Measurements from ENCODE around the gene UNKL.
A peak's percentile ranks its signal among the peaks of the same experiment; 100 is the strongest.

Gene UNKL

GRCh38 chr16:1413684-1414531 lies 596 bp downstream of the UNKL start:
- in situ Hi-C loops (cut with MboI; ENCODE audit: low sequenced_read_pairs) = no loop called here
- H3K4me1 ChIP-seq = peaks cover 10% of the 10 kb centered on the region
- H3K36me3 ChIP-seq (replicated peaks) = peaks cover 6% of the 10 kb centered on the region
- H3K9me3 ChIP-seq = no peaks in the 10 kb centered on the region
- H3K27me3 ChIP-seq (ENCODE audit: low read depth) = no peaks in the 10 kb centered on the region
- DNase-seq (ENCODE audit: low spot score in 2 of 2) = peak in 1 of 2 experiments; percentile 71
- peak overlapping the region; percentile 62 for H3K4me3 ChIP-seq

DNA sequence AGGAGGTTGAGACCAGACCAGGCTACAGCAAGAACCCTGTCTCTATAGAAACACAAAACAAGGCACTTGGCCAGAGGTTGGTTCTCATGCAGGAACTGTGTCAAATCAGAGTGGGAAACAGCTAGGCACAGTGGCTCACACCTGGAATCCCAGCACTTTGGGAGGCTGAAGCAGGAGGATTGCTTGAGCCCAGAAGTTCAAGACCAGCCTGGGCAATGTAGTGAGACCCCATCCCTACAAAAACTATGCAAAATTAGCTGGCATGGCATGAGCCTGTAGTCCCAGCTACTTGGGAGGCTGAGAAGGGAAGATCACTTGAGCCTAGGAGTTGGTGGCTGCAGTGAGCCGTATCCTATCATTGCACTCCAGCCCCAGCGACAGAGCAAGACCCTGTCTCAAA lies 1.7 kb downstream of the UNKL start:
- no peak for DNase-seq (ENCODE audit: low spot score in 2 of 2)
- H3K4me1 ChIP-seq = peaks cover 8% of the 10 kb centered on the region
- no peak overlapping the region for H3K4me3 ChIP-seq
- no peaks in the 10 kb centered on the region for H3K27me3 ChIP-seq (ENCODE audit: low read depth)
- in situ Hi-C loops (cut with MboI; ENCODE audit: low sequenced_read_pairs) = no loop called here
- H3K9me3 ChIP-seq = no peaks in the 10 kb centered on the region
- no peaks in the 10 kb centered on the region; the same call in 1 of the 2 replicates for H3K36me3 ChIP-seq (replicated peaks)

GRCh38 chr16:1408171-1408837 lies 6.2 kb downstream of the UNKL start:
- Histone ChIP-seq H3K4me1 (no peaks in the 10 kb centered on the region; the same call in 1 of the 2 replicates), H3K27me3 (ENCODE audit: low read depth) (no peaks in the 10 kb centered on the region), H3K4me3 (peak overlapping the region; percentile 44), H3K36me3 (replicated peaks) (no peaks in the 10 kb centered on the region), H3K9me3 (no peaks in the 10 kb centered on the region)
- in situ Hi-C loops (cut with MboI; ENCODE audit: low sequenced_read_pairs) = no loop called here
- peak; percentile 68 to 96 for DNase-seq (ENCODE audit: low spot score in 2 of 2)

GRCh38 chr16:1407753-1408152 lies 6.8 kb downstream of the UNKL start:
- no peaks in the 10 kb centered on the region; the same call in 1 of the 2 replicates for H3K36me3 ChIP-seq (replicated peaks)
- H3K9me3 ChIP-seq = no peaks in the 10 kb centered on the region
- H3K27me3 ChIP-seq (ENCODE audit: low read depth) = no peaks in the 10 kb centered on the region
- H3K4me1 ChIP-seq = no peaks in the 10 kb centered on the region; the same call in 1 of the 2 replicates
- no peak for DNase-seq (ENCODE audit: low spot score in 2 of 2)
- H3K4me3 ChIP-seq = peak overlapping the region; percentile 44
- in situ Hi-C loops (cut with MboI; ENCODE audit: low sequenced_read_pairs) = no loop called here

DNA sequence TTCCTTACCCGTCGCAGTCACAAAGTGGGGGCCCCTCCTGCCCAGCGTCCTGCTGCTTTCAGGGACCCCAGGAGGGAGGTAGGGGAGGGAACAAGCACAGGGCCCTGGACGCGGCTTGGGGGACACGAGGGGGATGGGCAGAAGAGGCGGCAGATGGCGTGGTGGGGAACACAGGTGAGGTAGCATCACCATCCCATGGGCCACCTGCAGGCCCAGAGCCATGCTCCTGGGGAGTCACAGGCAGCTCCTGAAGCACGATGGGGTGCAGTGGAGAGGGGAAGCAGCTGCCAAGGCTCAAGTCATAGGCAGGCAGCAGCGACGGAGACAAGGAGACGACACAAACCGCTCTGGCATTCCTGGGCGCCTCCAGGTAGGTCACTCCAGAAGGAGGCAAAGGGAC lies 10.8 kb downstream of the UNKL start:
- H3K4me3 ChIP-seq = no peak overlapping the region
- no peaks in the 10 kb centered on the region for H3K27me3 ChIP-seq (ENCODE audit: low read depth)
- in situ Hi-C loops (cut with MboI; ENCODE audit: low sequenced_read_pairs) = no loop called here
- H3K36me3 ChIP-seq (replicated peaks) = no peaks in the 10 kb centered on the region; the same call in 1 of the 2 replicates
- no peak for DNase-seq (ENCODE audit: low spot score in 2 of 2)
- H3K4me1 ChIP-seq = no peaks in the 10 kb centered on the region; the same call in 1 of the 2 replicates
- no peaks in the 10 kb centered on the region for H3K9me3 ChIP-seq

DNA sequence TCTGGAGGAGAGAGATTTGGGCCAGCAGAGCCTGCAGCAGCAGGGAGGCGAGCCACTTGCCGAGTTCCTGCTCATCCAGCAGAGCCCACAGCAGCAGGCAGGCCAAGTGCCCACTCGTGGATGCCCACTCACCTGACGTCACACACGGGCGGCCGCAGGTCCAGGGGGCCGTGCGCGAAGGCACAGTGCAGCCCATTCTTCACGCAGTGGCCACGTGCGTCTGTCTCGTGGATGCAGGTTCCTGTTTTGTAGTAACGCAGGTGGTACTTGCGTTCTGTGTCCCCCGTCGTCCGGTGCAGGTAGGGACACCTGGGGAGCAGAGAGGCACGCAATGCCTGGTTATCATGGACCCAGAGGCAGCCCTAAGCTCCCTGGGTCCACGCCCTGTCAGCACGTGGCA lies 11.5 kb downstream of the UNKL start:
- in situ Hi-C loops (cut with MboI; ENCODE audit: low sequenced_read_pairs) = no loop called here
- no peaks in the 10 kb centered on the region for H3K27me3 ChIP-seq (ENCODE audit: low read depth)
- DNase-seq (ENCODE audit: low spot score in 2 of 2) = no peak
- no peaks in the 10 kb centered on the region; the same call in 1 of the 2 replicates for H3K36me3 ChIP-seq (replicated peaks)
- H3K9me3 ChIP-seq = no peaks in the 10 kb centered on the region
- H3K4me3 ChIP-seq = no peak overlapping the region
- H3K4me1 ChIP-seq = no peaks in the 10 kb centered on the region; the same call in 1 of the 2 replicates

DNA sequence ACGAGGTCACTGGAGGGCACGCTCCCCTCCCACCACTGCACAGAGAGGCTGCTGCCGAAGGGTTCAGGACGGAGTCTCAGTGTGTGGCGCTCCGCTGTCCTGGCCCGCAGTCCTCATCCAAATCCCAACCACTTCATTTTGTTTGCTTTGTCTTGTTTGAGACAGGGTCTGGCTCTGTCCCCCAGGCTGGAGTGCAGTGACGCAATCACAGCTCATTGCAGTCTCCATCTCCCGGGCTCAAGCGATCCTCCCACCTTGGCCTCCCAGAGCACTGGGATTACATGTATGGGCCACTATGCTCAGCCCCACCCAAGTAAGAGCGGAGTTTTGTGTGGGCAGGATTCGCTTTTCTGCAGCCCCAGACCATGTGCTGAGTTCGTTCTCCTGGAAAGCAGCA lies 12.7 kb downstream of the UNKL start:
- H3K9me3 ChIP-seq = no peaks in the 10 kb centered on the region
- in situ Hi-C loops (cut with MboI; ENCODE audit: low sequenced_read_pairs) = no loop called here
- no peaks in the 10 kb centered on the region; the same call in 1 of the 2 replicates for H3K36me3 ChIP-seq (replicated peaks)
- DNase-seq (ENCODE audit: low spot score in 2 of 2) = no peak
- no peaks in the 10 kb centered on the region for H3K27me3 ChIP-seq (ENCODE audit: low read depth)
- H3K4me3 ChIP-seq = no peak overlapping the region
- H3K4me1 ChIP-seq = no peaks in the 10 kb centered on the region

DNA sequence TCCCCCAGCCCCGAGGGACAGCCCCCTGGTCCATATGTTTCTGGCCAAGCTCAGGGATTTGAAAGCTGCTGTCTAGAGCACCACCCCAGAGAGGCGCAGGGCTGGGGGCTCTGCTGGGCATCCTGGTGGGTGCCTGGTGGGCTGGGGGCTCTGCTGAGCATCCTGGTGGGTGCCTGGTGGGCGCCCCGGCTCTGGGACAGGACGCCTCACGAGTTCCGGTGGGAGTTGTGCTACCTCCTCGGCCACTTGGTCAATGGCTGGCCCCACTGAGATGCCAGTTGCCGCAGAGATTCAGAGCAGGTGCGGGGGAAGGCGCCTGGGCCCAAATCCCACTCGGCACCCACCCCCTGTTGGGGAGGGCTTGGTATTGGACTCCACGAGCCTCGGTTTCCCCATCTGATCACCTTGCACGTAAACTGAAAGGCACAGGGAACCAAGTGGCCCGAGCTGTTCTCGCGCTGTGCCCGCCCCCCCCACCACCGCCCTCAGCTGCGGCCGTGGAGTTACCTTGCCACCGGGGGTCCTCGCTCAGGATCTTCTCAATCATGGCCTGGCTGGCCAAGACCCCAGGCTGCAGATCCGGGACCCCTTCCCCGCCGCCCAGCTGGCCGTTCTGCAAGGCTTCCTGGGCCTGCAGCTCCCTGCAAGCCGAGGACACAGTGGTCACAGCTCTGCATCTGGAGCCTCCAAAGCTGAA lies 13.3 kb downstream of the UNKL start:
- Histone ChIP-seq H3K27me3 (ENCODE audit: low read depth) (no peaks in the 10 kb centered on the region), H3K4me3 (no peak overlapping the region), H3K9me3 (no peaks in the 10 kb centered on the region), H3K36me3 (replicated peaks) (no peaks in the 10 kb centered on the region; the same call in 1 of the 2 replicates), H3K4me1 (no peaks in the 10 kb centered on the region)
- in situ Hi-C loops (cut with MboI; ENCODE audit: low sequenced_read_pairs) = no loop called here
- DNase-seq (ENCODE audit: low spot score in 2 of 2) = no peak

DNA sequence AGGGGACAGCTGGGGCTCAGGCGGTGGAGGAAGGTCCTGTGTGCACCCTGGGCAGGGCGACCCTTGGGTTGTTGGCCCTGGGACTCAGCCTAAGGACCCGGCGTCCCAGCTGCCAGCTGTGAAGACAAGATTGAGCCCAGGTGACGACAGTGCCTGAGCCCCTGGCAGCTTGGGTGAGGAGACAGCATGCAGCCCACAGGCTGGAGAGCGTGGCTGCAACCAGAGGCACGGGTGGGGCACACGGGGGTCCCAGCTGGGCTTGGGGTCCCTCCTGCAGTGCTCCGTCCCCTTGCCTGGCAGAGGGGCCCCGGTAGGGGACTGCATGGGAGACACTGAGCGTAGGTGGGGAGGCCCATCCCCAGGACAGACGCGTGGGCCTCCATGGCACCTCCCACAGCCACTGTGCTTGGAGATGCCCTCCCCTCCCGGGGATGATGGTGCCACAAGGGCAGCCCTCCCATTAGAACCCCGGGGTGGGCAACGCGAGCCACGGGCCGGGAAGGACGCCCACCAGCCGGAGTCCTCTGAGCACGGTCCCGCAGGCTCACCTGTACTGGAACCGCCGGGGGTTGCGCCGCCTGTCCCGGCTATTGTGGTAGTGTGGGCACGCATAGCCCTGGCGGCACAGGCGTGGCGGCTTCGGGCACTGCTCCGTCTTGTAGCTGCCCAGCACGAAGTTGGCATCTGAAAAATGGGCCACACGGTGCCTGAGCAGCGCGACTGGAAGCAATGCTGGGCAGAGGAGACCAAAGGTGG lies 15.5 kb downstream of the UNKL start:
- Histone ChIP-seq H3K4me1 (no peaks in the 10 kb centered on the region), H3K36me3 (replicated peaks) (no peaks in the 10 kb centered on the region; the same call in 1 of the 2 replicates), H3K4me3 (no peak overlapping the region), H3K9me3 (no peaks in the 10 kb centered on the region), H3K27me3 (ENCODE audit: low read depth) (no peaks in the 10 kb centered on the region)
- in situ Hi-C loops (cut with MboI; ENCODE audit: low sequenced_read_pairs) = no loop called here
- DNase-seq (ENCODE audit: low spot score in 2 of 2) = no peak

DNA sequence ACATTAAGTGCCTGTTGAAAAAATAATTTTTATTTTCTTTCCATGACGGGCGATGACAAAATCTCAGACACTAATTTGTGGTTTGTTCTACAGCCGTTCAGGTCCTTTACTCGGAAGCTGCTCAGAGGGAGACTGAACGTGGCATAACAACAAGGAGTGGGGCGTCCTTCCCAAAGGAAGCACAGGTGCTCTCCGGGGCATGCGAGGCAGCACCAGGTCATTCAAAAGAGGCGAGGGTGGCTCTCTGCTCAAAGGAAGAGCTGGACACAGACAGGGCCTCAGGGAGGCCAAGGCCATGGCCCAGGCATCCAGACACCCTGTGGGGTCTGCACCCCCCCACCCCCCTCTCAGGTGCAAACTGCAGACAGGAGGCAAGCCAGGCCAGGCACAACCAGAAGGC lies 16.2 kb downstream of the UNKL start:
- H3K4me1 ChIP-seq = no peaks in the 10 kb centered on the region
- no peak for DNase-seq (ENCODE audit: low spot score in 2 of 2)
- no peak overlapping the region for H3K4me3 ChIP-seq
- no peaks in the 10 kb centered on the region for H3K9me3 ChIP-seq
- H3K36me3 ChIP-seq (replicated peaks) = no peaks in the 10 kb centered on the region; the same call in 1 of the 2 replicates
- H3K27me3 ChIP-seq (ENCODE audit: low read depth) = no peaks in the 10 kb centered on the region
- in situ Hi-C loops (cut with MboI; ENCODE audit: low sequenced_read_pairs) = no loop called here

- Histone ChIP-seq H3K9me3 (no peaks in the 10 kb centered on the region), H3K36me3 (replicated peaks) (no peaks in the 10 kb centered on the region; the same call in 1 of the 2 replicates), H3K27me3 (ENCODE audit: low read depth) (no peaks in the 10 kb centered on the region), H3K4me3 (no peak overlapping the region), H3K4me1 (no peaks in the 10 kb centered on the region)
- in situ Hi-C loops (cut with MboI; ENCODE audit: low sequenced_read_pairs) = no loop called here
- no peak for DNase-seq (ENCODE audit: low spot score in 2 of 2)
Measured at GRCh38 chr16:1397779-1398178, 16.7 kb downstream of the UNKL start.

- no peaks in the 10 kb centered on the region for H3K27me3 ChIP-seq (ENCODE audit: low read depth)
- H3K4me1 ChIP-seq = no peaks in the 10 kb centered on the region
- H3K36me3 ChIP-seq (replicated peaks) = no peaks in the 10 kb centered on the region
- H3K4me3 ChIP-seq = no peak overlapping the region
- in situ Hi-C loops (cut with MboI; ENCODE audit: low sequenced_read_pairs) = no loop called here
- no peak for DNase-seq (ENCODE audit: low spot score in 2 of 2)
- no peaks in the 10 kb centered on the region for H3K9me3 ChIP-seq
Measured at GRCh38 chr16:1395444-1396031, 19.0 kb downstream of the UNKL start.

DNA sequence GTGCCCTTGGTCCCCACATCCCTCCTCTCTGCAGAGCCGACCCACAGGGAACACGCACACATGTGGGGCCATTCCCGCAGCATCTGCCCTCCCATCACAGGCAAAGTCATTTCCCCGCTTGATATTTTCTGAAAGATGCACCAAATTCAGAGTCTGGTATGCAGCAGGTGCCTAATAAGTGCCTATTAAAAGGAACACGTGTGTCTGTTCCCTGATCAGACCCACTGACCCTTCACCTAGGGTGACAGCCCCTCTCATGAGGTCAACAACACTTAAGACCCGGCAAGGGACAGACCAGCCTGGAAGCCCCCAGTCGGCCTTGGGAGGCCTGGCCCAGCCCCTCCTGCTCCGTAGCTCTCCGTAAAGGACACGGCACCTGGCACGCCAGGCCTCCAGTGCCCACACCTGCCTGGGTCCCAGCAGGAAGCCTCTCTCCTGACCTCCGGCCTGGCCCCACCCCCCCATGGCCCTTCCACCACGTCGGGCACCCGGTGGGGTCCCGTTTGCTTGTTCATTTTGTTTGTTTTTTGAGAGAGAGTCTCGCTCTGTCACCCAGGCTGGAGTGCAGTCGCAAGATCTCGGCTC lies 20.0 kb downstream of the UNKL start:
- in situ Hi-C loops (cut with MboI; ENCODE audit: low sequenced_read_pairs) = no loop called here
- Histone ChIP-seq H3K36me3 (replicated peaks) (no peaks in the 10 kb centered on the region), H3K27me3 (ENCODE audit: low read depth) (no peaks in the 10 kb centered on the region), H3K9me3 (no peaks in the 10 kb centered on the region), H3K4me3 (no peak overlapping the region), H3K4me1 (no peaks in the 10 kb centered on the region)
- DNase-seq (ENCODE audit: low spot score in 2 of 2) = no peak

Measured in HAP-1 (cell line).